Adipose tissue (tissue), 3 donors: ENCODE measurements around the gene GTPBP6. TPM values are rescaled to one million over a fixed set of nuclear protein-coding genes. Genes with fewer than 3 reads are reported as not detected.
"Not testable (repeated sequence)": the region's sequence is repeated elsewhere in the genome, so short reads cannot be mapped to it uniquely, and the experiment has no call there.

ENCODE experiments used
- H3K27ac ChIP-seq: one replicate; pipeline ENCODE4 v1.5.1; 2013; ENCODE audit warnings: low read depth, low read length
- WGBS, 3 donors: extraction: QIAGEN DNeasy Blood & Tissue Kit; methylation state at CpG; one replicate each; pipeline ENCODE4 v1.1.7; 2013; 5-methylcytosine and 5-hydroxymethylcytosine counted together
- polyA plus RNA-seq, 3 donors: library from polyadenylated mRNA; stranded (reverse); fragments of 200-250 nt; gene quantifications; one replicate each; pipeline ENCODE4 v1.2.3, GENCODE V29; 2013
- donor health status: healthy with polysubstance abuse.
- donor health status: Bipolar disorder and iron deficiency.
- donor health status: healthy.

GTPBP6 gene
- polyA plus RNA-seq, 3 donors, result 50.1 to 73.9 (median 53.2) TPM

DNA sequence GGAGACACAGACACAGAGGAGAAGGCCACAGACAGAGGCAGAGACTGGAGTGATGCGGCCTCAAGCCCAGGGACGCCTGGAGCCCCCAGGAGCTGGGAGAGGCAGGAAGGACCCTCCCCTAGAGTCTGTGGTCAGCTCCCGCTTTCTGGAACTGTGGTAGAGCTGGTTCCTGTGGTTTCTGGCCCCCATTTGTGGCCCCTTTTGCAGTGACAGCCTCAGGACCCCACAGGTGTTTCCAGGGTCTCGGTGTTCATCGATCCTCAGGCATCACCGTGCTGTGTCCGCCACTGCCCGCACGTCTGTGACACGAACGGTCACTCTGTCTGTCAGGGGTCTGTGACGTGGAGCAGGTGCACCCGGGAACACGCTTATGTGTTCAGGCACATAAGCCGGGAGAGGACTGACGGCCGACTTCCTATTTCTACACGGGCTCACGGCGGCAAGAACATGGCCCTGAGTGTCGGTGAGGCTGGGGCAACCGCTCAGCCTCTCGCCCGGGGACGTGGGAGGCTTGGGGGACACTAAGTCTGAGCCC is 7.9 kb downstream of the GTPBP6 start:
- WGBS, 3 donors, result 91 to 94% (median 92%) methylated on average over 25 of the region's 25 CpGs
- H3K27ac ChIP-seq, result no peak overlapping the region

DNA sequence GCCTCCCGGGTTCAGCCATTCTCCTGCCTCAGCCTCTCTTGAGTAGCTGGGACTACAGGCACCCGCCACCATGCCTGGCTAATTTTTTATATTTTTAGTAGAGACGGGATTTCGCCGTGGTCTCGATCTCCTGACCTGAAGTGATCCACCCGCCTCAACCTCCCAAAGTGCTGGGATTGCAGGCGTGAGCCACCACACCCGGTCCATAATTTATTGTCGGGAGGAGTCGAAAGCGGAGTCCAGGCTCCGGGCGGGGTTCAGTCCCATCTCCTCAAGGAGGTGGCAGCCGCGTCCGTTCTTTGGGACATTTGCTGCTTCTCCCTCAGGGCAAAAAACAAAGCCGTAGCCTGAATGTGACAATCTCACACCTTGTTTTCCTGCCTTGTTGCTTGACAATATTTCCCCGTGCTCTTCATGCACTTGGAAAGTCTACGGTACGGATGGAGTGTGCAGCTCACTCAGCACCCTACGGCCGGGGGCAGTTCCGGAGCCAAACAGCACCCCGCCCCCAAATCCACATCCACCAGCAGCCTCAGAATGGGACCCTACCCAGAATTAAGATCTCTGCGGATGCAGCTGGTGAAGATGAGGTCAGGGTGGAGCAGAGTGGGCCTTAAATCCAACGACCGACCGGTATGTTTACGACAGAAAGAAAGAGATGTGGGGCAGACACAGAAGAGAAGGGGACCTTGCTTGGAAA is 9.6 kb downstream of the GTPBP6 start:
- WGBS, 3 donors, result 94 to 95% (median 95%) methylated on average over 30 of the region's 30 CpGs

DNA sequence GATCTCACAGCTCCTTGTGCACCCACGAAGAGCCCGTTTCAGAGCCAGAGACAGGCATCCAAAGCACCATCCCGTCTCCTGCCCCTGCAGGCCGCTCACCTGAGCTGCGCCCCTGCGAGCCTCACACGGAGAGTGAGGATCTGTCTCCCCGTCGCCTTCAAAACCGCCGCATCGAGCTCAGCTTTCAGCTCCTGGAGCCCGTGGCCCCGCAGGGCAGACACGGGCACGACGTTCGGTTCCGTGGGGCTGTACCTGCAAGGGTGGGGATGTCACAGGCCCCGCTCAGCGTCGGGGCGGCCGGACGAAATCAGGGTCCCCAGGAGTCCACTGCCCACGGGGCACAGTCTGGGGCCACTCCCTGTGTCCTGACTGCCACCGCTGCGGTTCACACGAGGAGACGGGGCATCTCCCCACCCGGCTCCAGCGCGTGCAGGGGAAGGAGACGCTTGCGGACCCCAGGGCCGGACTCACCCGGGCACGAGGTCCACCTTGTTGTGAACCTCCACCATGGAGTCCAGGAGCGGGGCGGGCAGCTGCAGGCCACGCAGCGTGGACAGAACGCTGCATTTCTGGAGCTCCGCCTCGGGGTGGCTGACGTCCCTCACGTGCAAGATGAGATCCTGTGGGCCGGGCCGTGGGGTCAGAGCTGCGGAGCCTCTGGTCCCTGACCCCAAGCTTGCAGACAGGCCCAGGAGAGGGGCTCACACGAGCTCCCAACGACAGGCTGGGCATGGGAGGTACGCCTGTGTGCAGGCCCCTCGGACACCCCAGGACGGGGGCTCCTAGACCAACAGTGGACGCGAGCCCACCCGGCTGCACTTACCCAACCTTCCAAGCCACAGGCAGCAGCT is 11.1 kb downstream of the GTPBP6 start:
- WGBS, 3 donors, result 96 to 98% (median 96%) methylated on average over 51 to 58 of the region's 58 CpGs
- no peak overlapping the region for H3K27ac ChIP-seq

More for the DNA sequence above, 9.6 kb downstream of the GTPBP6 start:
- H3K27ac ChIP-seq, result no peak overlapping the region

DNA sequence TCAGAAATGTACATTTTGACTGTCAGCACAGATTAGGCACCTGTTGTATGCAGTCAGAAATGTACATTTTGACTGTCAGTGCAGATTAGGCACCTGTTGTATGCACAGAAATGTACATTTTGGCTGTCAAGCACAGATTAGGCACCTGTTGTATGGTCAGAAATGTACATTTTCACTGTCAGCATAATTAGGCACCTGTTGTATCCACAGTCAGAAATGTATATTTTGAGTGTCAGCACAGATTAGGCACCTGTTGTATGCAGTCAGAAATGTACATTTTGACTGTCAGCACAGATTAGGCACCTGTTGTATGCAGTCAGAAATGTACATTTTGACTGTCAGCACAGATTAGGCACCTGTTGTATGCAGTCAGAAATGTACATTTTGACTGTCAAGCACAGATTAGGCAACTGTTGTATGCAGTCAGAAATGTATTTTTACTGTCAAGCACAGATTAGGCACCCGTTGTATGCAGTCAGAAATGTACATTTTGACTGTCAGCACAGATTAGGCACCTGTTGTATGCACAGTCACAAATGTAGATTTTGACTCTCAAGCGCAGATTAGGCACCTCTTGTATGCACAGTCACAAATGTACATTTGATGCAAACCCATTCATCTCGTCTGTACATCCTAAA is 11.9 kb downstream of the GTPBP6 start:
- H3K27ac ChIP-seq, result not testable (repeated sequence)
- 96 to 99% (median 97%) methylated on average over 3 of the region's 3 CpGs for WGBS, 3 donors

DNA sequence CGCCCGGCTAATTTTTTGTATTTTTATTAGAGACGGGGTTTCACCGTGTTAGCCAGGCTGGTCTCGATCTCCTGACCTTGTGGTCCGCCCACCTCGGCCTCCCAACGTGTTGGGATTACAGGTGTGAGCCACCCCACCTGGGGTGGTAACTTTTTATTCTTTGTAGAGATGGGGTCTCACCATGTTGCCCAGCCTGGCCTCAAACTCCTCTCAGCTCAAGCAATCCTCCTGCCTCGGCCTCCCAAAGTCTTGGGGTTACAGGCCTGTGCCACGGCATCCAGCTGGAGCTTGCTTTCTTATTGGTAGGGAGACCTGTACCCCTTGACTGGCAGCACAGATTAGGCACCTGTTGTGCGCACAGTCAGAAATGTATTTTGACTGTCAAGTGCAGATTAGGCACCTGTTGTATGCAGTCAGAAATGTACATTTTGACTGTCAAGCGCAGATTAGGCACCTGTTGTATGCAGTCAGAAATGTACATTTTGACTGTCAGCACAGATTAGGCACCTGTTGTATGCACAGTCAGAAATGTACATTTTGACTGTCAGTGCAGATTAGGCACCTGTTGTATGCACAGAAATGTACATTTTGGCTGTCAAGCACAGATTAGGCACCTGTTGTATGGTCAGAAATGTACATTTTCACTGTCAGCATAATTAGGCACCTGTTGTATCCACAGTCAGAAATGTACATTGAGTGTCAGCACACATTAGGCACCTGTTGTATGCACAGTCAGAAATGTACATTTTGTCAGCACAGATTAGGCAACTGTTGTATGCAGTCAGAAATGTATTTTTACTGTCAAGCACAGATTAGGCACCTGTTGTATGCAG is 12.6 kb downstream of the GTPBP6 start:
- 91 to 96% (median 96%) methylated on average over 12 of the region's 12 CpGs for WGBS, 3 donors
- not testable (repeated sequence) for H3K27ac ChIP-seq

DNA sequence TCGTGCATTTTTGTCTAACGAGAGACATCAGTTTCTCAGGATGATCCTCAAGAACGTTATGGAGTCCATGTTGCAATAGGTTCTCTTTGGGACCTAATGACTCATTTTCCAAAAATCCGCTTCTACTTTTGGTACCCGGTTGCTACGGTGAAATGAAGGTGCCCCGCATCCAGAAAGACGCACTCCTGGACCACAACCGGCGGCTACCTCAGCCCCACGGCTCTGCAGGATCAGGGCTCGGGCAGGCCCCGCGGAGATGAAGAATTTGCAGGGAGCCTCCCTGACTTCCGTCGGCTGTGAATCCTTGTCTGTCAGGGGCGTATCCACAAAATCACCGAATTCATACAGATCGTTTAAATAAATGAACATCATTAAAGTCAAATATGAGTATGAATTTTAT is 15.6 kb downstream of the GTPBP6 start:
- no peak overlapping the region for H3K27ac ChIP-seq
- WGBS, 3 donors, result 92 to 95% (median 94%) methylated on average over 19 of the region's 19 CpGs

DNA sequence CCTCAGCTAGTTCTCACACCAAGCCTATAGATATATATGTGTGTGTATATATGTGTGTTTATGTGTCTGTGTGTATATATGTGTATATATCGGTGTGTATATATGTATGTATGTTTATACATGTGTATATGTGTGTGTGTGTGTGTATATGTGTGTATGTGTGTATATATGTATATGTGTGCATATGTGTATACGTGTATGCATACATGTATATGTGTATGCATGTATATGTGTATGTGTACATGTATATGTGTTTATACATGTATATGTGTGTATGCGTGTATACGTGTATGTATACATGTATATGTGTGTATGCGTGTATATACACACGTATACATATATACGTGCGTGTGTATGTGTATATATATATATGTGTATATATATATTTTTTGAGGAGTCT is 18.3 kb downstream of the GTPBP6 start:
- H3K27ac ChIP-seq, result no peak overlapping the region
- WGBS, 3 donors, result 89 to 97% (median 95%) methylated on average over 8 of the region's 8 CpGs

DNA sequence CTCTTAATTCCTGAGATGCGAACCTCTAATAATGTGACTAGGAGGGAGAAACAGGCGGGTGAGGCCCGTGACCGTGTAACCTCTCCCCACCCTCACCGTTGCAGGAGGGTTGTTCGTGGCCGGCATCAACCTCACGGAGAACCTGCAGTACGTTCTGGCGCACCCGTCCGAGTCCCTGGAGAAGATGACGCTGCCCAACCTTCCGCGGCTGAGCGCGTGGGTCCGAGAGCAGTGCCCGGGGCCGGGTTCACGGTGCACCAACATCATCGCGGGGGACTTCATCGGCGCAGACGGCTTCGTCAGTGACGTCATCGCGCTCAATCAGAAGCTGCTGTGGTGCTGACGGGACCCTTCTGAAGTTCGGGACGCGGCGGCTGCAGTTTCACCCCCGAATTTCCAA is 19.6 kb downstream of the GTPBP6 start:
- WGBS, 3 donors, result 97% methylated on average over 36 of the region's 36 CpGs
- no peak overlapping the region for H3K27ac ChIP-seq

DNA sequence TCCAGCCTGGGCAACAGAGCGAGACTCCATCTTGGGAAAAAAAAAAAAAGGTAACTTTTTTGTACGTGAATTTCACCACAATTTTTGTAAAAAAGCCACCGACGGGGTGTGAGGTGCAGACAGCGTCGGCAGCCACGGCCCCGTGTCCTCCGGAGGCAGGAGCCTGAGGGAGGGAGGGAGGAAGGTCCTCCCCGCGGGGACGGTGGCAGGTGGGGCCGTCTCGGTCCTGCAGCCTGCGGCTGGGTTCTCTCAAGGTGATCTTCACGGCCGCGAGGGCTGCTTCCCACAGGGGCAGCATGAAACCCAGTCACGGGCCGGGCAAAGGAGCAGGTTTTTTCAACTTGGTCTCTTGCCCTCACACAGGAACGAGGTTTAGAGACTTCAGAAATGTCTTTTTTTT is 23.5 kb downstream of the GTPBP6 start:
- 92 to 97% (median 95%) methylated on average over 21 of the region's 21 CpGs for WGBS, 3 donors
- H3K27ac ChIP-seq, result no peak overlapping the region

DNA sequence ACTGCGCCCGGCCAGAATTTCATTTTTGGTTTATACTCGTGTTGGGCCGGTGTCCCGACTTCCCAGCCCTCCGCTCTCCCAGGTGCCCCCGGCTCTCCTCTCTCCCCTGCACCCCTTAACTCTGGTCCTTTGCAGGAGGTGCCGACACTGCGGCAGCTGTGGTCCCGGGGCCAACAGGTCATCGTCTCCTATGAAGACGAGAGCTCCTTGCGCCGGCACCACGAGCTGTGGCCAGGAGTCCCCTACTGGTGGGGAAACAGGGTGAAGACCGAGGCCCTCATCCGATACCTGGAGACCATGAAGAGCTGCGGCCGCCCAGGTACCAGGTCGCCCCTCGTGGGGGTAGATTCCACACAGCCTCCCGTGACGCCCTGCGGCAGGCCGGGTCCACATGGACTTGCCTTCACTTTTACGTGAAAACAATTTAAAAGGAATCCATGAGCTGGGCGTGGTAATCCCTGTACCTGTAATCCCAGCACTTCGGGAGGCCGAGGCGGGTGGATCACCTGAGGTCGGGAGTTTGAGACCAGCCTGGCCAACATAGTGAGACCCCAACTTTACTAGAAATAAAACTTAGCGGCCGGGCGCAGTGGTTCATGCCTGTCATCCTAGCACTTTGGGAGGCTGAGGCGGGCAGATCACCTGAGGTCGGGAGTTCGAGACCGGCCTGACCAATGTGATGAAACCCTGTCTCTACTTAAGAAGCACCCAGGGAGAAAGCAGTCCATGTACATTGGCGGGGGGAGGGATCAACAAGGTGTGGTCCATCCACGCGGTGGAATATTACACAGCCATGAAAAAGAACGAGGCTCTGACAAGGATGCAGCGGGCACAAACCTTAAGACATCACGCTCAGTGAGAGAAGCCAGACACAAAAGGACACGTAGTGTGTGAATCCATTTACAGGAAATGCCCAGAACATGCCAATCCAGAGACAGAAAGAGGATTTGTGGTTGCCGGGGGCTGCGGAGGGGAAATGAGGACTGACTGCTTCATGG is 25.4 kb downstream of the GTPBP6 start:
- no peak overlapping the region for H3K27ac ChIP-seq
- 97 to 98% (median 98%) methylated on average over 47 of the region's 47 CpGs for WGBS, 3 donors

DNA sequence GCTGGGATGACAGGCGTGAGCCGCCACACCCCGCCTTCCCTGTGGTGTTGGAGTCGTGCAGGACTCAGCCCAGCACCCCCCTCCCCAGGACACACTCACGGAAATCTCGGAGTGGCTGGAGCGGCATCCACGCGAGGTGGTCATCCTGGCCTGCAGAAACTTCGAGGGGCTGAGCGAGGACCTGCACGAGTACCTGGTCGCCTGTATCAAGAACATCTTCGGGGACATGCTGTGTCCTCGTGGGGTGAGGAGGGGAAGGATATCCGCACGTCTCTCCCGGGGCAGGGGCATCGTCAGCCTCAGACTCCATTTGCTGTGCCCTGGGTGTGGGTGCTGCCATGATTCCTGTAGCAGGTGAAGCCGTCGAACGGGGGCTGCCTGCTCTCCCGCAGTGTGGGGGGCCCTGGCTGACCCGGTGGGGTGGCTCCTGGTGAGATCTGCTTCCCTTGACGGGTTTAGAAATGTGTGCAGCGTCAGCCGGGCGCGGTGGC is 27.1 kb downstream of the GTPBP6 start:
- no peak overlapping the region for H3K27ac ChIP-seq
- WGBS, 3 donors, result 97 to 98% (median 98%) methylated on average over 29 of the region's 29 CpGs

DNA sequence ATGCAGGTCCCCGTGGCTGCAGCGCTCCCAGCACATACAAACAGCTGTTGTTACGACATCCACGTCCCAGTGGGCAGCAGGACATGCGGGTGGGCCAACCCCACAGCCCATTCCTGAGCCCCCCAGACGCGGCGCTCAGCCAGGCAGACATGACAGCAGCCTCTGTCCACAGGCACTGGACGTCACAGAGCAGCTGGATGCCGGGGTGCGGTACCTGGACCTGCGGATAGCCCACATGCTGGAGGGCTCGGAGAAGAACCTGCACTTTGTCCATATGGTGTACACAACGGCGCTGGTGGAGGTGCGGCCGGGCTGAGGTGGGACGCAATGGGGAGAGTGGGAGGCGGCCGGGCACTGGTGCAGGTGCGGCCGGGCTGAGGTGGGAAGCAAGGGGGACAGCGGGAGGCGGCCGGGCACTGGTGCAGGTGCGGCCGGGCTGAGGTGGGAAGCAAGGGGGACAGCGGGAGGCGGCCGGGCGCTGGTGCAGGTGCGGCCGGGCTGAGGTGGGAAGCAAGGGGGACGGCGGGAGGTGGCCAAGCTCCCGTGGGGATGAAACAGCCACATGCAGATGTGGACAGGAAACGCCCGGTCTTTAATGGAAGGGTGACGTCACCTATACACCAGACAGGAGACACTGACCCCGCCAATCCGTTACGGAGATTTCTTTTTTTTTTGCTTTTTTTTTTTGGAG is 28.0 kb downstream of the GTPBP6 start:
- WGBS, 3 donors, result 93 to 96% (median 94%) methylated on average over 32 to 42 of the region's 42 CpGs

DNA sequence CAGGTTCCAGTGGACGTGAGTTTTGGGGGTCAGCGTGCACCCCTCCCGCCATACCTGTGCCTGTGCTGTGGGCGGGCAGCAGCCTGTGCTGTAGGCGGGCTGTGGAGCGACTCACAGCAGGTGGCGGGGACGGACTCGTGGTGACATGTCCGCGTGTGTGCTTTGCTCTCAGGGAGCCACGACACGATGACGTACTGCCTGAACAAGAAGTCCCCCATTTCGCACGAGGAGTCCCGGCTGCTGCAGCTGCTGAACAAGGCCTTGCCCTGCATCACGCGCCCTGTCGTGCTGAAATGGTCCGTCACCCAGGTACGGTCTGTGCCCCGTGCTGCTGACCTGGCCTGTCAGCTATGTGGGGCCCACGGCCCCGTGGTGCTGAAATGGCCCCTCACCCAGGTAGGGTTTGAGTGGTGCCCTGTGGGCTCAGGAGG is 30.0 kb downstream of the GTPBP6 start:
- 96 to 97% (median 97%) methylated on average over 25 of the region's 25 CpGs for WGBS, 3 donors
- H3K27ac ChIP-seq, result no peak overlapping the region

More for the DNA sequence above, 28.0 kb downstream of the GTPBP6 start:
- no peak overlapping the region for H3K27ac ChIP-seq

DNA sequence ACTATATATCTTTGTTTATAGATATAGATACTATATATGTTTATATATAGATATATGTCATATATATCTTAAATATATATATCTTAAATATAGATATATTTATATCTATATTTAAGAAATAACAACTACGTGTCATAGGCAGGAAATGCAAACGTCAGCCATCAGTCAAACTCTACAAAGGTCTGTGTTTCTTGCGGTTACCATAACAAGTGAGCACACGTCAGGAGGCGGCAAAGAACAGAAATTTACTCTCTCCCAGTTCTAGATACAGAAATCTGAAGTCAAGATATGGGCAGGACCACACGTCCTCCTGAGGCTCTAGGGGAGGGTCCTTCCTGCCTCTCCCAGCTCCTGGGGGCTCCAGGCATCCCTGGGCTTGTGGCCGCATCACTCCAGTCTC is 30.9 kb downstream of the GTPBP6 start:
- no peak overlapping the region for H3K27ac ChIP-seq
- WGBS, 3 donors, result 91 to 94% (median 91%) methylated on average over 7 of the region's 7 CpGs

DNA sequence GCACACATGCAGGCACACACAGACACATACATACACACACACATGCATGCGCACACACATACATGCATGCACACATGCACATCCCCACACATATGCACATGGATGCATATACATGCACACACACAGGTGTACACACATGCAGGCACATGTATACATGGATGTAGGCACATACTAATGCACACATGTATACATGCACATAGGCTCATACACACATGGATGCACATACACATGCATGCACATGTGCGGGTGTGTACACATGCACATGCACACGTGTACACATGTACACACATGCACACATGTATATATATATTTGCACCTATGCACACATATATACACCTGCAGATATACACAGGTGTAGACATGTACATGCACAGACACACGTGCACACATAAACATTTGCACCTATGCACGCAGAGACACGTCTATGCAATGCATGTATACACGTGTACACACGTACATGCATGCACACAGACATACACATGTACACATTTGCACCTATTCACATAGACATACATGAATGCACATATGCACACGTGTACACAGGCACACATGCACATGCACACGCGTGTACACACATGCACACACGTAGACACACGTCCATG is 33.4 kb downstream of the GTPBP6 start:
- WGBS, 3 donors, result 93 to 96% (median 93%) methylated on average over 13 of the region's 13 CpGs

More for the DNA sequence above, 33.4 kb downstream of the GTPBP6 start:
- H3K27ac ChIP-seq, result no peak overlapping the region
